ENCODE data around the gene SNAP23.

SNAP23 gene

DNA sequence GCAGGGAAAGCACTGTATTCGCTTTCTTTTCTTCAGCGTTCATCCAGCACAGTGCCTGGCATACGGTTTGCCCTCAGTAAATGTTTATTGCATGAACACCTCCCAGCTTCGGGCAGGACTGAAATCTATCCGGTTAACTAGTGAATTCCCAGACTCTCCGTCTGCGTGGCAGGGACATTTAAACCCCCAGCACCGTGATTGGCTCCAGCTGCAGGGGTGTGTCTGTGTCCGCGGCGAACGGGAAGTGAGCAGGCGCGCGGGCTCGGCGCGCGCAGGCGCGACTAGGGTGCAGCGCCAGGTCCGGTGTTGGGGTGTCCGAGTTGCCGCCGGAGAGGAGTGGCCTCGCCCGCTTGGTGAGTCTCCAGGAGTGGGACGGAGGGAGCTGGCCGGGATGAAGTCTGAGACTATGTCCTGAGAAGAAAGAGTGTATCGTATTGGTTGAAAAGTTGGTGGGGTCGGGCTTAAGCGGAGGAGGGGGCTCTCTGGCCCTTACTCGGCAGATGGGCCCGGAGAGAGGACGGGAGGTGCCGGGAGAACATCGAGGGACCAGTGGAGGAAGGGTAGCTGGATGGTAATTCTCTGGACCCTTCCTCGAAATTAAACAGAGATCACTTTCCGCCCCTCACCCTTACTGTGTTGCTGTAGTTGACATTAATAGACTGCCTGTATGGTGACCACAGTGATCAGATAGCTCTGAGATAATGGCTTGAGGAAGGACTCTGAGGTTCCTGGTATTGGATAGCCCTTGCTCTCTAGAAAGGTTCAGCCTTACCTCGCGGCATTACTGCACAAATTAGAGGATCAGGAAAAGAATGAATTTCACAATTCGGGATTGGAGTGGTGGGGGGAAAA is at the start of gene SNAP23:
Gene SNAP23, plus strand, starts transcription at position 274 of the 852 bp plus-strand sequence. CDS start 16,213 bp downstream, outside the sequence.
- H3K4me3 ChIP-seq, result peak within 1 kb of the TSS; percentile 47 to 83 (median 68)
- peak within 1 kb of the TSS; percentile 9 to 93 (median 85) for H3K27ac ChIP-seq

- Histone ChIP-seq H3K27ac (no peak overlapping the region), H3K4me3 (no peak overlapping the region)
Observed at GRCh38 chr15:42447599-42447998, 47.8 kb upstream of the SNAP23 start.

DNA sequence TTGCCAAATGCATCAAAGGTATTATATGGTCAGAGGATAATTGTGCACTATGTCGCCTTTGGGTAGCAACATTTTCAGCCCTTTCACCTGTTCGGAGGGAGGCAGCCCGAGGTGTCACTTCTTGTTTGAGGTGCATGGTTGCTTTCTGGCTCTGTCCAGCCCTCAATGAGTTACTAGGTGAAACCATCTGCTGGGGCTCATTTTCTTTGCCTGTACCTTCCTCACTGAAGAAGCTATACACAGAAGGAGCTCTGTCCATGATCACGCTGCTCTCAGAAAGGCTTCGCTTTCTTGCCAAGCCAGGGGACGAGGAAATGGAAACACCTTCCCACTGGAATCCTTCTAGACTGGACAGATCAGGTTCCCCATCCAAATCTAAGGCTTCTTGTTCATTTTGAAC is 47.2 kb upstream of the SNAP23 start:
- H3K4me3 ChIP-seq, result no peak overlapping the region
- H3K27ac ChIP-seq, result no peak overlapping the region

GRCh38 chr15:42449770-42450424 is 45.5 kb upstream of the SNAP23 start:
- Histone ChIP-seq H3K27ac (no peak overlapping the region), H3K4me3 (no peak overlapping the region)

- H3K4me3 ChIP-seq, result no peak overlapping the region
- H3K27ac ChIP-seq, result peak overlapping the region in 1 of 21 experiments; percentile 24
Observed at GRCh38 chr15:42450425-42450790, 45.0 kb upstream of the SNAP23 start.

DNA sequence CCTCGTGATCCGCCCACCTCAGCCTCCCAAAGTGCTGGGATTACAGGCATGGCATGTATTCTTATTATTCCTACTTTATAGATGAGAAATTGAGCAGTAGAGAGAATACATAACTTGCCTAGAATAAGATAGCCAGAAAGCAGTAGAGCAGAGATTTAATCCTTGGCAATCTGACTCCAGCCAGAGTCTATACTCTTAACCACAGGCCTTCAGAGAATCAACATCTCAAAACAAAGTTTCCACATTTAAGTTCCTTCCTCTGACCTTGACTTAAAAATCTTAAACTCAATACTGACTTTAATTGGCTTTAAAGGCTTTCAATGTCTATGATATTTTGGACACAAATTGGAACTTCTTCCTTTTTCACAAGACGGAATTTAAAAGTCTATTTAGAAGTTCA is 41.6 kb upstream of the SNAP23 start:
- H3K27ac ChIP-seq, result no peak overlapping the region
- H3K4me3 ChIP-seq, result no peak overlapping the region

DNA sequence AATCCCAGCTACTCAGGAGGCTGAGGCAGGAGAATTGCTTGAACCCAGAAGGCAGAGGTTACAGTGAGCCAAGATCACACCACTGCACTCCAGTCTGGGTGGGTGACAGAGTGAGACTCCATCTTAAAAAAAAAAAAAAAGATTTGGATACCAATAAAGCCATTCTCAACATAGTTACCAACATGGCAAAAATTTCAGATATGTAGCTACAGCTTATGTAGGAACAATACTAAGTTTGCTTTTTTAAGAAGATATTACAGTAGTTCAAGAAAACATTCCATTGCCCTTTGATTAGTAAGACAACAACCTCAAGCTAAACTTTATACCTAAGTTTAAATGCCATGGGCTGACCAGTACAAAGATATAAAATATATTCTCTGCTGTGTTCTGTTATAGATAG is 38.9 kb upstream of the SNAP23 start:
- peak overlapping the region in 1 of 7 experiments; percentile 4 for H3K4me3 ChIP-seq

DNA sequence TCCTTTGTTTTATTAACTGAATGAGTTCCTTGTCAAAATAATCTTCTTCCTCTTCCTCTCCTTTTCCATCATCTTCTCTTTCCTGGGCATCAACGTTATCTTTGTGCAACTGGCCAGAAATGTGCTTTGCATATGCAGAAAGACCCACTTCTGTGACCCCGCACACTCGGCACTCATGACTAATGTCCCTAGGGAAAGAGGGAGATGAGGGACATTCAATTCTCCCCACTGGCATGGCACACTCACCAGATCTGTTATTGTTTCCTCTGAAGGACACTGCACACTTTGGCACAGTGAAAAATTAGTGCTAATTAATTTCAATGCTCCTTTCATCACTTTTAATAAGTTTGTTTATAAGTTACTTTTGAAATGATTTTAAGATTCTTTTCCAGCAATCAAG is 38.5 kb upstream of the SNAP23 start:
- H3K27ac ChIP-seq, result peak overlapping the region in 19 of 21 experiments; percentile 37 to 84 (median 66)
- H3K4me3 ChIP-seq, result peak overlapping the region in 1 of 7 experiments; percentile 4

More for the DNA sequence above, 38.9 kb upstream of the SNAP23 start:
- peak overlapping the region in 14 of 21 experiments; percentile 37 to 84 (median 69) for H3K27ac ChIP-seq

DNA sequence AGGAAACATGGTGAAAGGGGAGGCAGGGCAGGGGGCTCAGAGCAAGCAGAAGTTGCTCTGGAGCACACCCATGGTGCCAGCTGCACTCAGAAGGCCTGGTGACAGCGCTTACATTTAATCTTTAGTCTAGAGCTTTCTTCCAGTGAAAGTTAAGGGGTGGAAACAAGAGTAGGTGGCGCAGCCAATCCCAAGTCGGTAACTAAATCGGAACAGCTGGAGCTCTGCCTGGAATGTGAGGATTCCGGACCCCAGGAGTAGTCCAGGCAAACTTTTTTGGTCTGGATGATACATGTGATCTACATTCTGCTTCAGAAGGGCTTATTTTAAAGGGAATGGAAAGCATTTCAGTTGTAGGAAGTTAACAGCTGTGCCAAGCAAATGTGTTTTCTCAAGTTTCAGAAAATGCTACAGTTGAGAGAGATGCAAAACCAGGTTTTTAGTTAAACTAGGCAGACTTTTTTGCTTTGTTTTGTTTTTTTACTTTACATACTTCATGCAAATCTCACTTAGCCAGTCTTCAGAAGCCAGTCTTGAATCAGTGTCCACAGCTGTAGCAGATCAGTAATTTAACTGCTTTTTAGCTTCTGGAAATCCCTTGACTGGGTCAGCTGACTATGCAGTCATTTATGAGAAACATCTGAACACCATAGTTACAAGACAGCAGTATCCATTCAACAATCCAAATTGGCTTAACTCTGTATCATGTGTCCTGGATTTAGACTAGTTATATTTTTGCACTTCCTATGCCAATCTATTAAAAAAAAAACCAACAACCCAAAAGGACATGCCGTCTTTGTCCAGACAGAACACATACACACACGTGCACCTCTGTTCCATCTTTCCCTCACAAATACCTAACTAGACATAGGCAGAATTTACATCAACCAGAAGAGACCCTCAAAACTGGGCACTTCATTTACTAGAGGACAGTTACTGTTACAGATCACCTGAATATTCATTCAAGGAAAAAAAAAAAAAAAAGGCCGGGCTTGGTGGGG is 37.7 kb upstream of the SNAP23 start:
- Histone ChIP-seq H3K4me3 (no peak overlapping the region), H3K27ac (peak overlapping the region in 19 of 21 experiments; percentile 37 to 84 (median 66))

- H3K27ac ChIP-seq, result peak overlapping the region in 9 of 21 experiments; percentile 1 to 64 (median 50)
- no peak overlapping the region for H3K4me3 ChIP-seq
Observed at GRCh38 chr15:42461261-42461660, 34.2 kb upstream of the SNAP23 start.

GRCh38 chr15:42465520-42466259 is 29.7 kb upstream of the SNAP23 start:
- Histone ChIP-seq H3K4me3 (no peak overlapping the region), H3K27ac (peak overlapping the region in 1 of 21 experiments; percentile 9)

GRCh38 chr15:42471002-42471401 is 24.4 kb upstream of the SNAP23 start:
- Histone ChIP-seq H3K27ac (peak overlapping the region in 2 of 21 experiments; percentile 33 to 45), H3K4me3 (no peak overlapping the region)

DNA sequence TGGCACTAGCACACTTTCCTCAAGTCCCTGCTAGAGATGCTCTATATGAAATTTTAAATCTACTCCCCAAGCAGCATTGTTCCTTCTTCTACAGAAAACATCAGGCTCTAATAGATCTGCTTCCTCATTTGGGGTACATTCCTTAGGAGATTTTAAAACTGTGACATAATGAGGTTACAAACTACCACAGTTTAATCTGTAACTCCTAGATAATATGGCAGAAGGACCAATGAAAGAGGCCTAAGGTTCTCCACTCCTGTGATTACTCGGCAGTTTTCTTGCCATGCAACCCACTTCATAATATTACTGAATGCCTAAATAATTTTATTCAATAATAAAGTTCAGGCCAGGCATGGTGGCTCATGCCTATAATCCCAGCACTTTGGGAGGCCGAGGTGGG is 20.6 kb upstream of the SNAP23 start:
- Histone ChIP-seq H3K27ac (peak overlapping the region in 3 of 21 experiments; percentile 19 to 38 (median 26)), H3K4me3 (no peak overlapping the region)

GRCh38 chr15:42482701-42483100 is 12.7 kb upstream of the SNAP23 start:
- Histone ChIP-seq H3K4me3 (no peak overlapping the region), H3K27ac (no peak overlapping the region)

GRCh38 chr15:42483677-42484076 is 11.8 kb upstream of the SNAP23 start:
- Histone ChIP-seq H3K27ac (no peak overlapping the region), H3K4me3 (no peak overlapping the region)

DNA sequence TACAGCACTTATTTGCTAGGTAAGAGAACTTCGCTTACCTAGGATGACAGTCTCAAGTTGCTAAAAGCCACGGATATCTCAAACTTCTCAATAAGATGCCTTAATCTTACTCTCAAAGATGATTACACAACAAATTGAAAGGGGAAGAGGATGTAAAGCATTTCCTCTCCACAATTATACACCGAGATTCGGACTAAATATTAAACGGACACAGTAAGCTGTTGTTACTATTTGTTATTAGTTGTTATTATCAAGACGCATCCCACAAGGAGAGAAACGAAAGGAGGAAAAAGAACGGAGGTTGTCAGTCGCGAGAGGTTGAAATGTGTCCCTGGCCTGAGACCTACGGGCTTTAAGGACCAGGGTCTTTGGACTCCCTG is 5.2 kb upstream of the SNAP23 start:
- Histone ChIP-seq H3K27ac (peak overlapping the region; percentile 76 to 97 (median 94)), H3K4me3 (peak overlapping the region; percentile 65 to 90 (median 84))

DNA sequence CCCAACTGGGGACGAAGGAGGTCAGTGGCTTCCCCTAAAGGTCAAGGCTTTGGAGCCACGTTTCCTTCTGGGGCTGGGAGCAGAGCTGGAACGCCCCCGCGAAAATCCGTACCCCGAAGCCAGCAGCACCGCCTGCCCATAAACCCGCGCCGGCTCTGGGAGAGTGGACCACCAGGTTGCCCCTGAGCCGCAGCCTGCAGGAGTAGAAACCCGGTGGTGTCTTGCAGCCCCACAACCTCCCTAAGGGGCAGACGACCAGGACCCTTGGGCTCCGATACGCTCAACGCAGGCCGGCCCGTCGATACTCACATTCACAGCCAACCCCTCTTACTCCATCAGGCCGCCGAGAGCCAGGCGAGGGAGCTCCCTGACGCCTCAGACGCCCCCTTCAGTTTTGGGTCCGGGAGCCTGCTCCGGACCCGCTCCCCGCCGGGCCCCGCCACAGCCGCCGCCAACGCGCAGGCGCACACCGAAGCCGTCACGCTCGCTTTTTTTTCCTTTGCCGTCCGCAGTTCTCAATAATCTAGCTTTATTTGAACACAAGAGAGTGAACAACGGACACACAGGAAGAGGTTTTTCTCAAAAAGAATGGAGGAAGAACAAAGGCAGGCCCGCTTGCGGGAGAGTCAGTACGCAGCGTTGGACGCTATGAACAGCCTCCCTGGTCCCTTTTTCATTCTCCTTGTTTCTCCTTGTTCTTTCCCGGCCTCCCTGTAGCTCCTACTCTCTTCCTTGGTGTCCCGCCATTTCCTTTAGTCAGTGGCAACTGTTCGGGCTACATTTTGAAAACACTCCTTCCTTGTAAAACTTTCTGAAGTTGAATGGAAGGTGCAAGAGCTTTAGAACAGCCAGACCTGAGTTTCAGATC is 4.5 kb upstream of the SNAP23 start, which contains the start of gene ZNF106:
Gene ZNF106, minus strand, starts transcription at position 471 of the 868 bp plus-strand sequence. CDS start 18,852 bp downstream, outside the sequence.
- H3K4me3 ChIP-seq, result peak within 1 kb of the TSS; percentile 65 to 90 (median 84)
- peak within 1 kb of the TSS; percentile 76 to 97 (median 94) for H3K27ac ChIP-seq
